ENCODE measurements around the gene PITX2. TPM values are rescaled to one million over a fixed set of nuclear protein-coding genes. Genes with fewer than 3 reads are reported as not detected.

Gene PITX2
- total and polyA plus RNA-seq, 2 experiments from 2014 or later: 4.3 to 5.6 TPM

DNA sequence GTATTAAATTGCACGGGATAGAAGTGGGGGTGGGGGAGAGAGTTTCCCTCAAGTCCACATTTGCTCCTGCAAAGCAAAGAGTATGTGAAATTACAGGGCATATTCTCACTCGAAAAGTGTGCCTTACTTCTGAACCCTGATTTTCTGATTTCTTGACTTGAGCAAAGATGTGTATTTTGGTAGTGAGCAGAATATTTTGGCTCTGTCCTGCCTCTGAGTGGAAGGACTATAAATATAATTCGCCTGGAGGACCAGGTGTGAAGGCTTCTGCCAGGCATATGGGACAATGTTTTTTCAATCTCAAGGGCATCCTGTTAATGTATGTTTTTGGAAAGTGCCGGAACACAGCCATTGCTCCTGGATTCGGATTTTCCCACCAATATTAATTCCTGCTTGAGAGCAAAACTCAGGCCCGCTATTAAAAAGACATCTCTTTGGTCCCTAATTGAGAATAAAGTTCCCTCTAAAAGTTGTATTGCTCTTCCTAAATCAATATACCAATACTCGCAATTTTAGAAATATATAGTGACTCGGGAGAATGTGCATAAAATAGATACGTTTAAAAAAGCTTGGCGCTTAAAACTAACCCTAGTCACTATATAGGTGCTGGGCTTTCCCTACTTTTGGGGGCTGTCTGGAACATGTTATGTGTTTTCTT, 15.3 kb upstream of the PITX2 start:
- in situ Hi-C loops (cut with MboI): no loop called here
- no peak overlapping the region for H3K4me2 ChIP-seq (ENCODE audit: unreplicated experiment)
- no peak overlapping the region for H3K9ac ChIP-seq
- no peak overlapping the region for H3K27ac ChIP-seq
- 84 to 85% methylated on average over 10 of the region's 10 CpGs for WGBS, 2 experiments (ENCODE audit: low coverage in 1 of 2, low lambda C conversion rate in 2 of 2, missing lambda C conversion rate in 2 of 2)
- H3K4me3 ChIP-seq: no peak overlapping the region
- H3K27me3 ChIP-seq (replicated peaks; ENCODE audit: insufficient read depth): no peaks in the 10 kb centered on the region
- H3K9me3 ChIP-seq (ENCODE audit: low read depth): no peaks in the 10 kb centered on the region
- no peaks in the 10 kb centered on the region for H3K9me2 ChIP-seq (ENCODE audit: insufficient read depth)
- H3F3A ChIP-seq (ENCODE audit: insufficient read depth): no peaks in the 10 kb centered on the region
- no peaks in the 10 kb centered on the region for H4K20me1 ChIP-seq (ENCODE audit: insufficient read depth)
- H3K36me3 ChIP-seq (ENCODE audit: low read depth): no peaks in the 10 kb centered on the region
- no peak overlapping the region for H2AFZ ChIP-seq
- peaks cover 8% of the 10 kb centered on the region; the same call in 1 of the 2 replicates for H3K79me2 ChIP-seq (ENCODE audit: insufficient read depth)
- peaks cover 4% of the 10 kb centered on the region; the same call in 1 of the 2 replicates for H3K4me1 ChIP-seq (ENCODE audit: insufficient read depth)
- no peak for DNase-seq
- TF ChIP-seq EZH2phosphoT487 (IDR thresholded peaks at IDR 0.05; ENCODE audit: insufficient read depth, low read depth) (no peak), EZH2 (IDR thresholded peaks at IDR 0.05; ENCODE audit: insufficient read depth, poor library complexity, severe bottlenecking) (no peak)

DNA sequence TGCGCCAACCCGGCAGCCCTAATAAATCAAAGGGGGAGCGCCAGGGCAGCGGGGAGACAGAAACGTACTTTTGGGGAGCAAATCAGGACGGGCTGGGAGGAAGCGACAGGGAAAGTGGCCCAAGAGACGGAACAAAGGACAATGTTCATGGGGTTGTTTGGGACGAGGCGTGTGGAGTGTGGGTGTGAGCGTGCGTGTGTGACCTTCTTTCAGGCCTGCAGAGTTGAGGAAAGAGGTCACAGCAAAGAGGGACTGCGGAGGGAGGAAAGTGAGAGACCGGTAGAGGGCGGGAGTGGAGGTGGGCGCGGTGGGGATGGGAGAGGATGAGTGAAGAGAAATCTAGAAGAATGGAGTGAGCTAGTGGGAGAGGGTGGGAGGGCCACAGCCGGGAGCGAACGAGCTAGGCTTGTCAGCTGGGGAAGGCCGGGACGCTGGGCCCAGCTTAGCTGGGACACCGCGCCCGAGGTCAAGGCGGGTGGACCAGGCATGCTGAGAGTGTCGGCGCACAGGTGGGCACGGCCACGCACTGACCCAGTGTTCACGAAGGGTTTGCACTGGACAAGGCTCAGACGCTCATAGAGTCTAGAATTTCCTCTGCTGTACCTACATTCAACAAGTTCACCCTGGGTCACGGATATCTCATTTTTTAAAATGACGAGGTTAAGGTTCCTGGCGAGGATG, 14.7 kb upstream of the PITX2 start:
- in situ Hi-C loops (cut with MboI): no loop called here
- Histone ChIP-seq H3K4me3 (peak overlapping the region; percentile 88), H3K4me1 (ENCODE audit: insufficient read depth) (peaks cover 4% of the 10 kb centered on the region; the same call in 1 of the 2 replicates), H3F3A (ENCODE audit: insufficient read depth) (no peaks in the 10 kb centered on the region), H3K4me2 (ENCODE audit: unreplicated experiment) (peak overlapping the region; percentile 83), H3K79me2 (ENCODE audit: insufficient read depth) (peaks cover 8% of the 10 kb centered on the region; the same call in 1 of the 2 replicates), H3K9ac (peak overlapping the region; percentile 72), H3K9me2 (ENCODE audit: insufficient read depth) (no peaks in the 10 kb centered on the region), H3K27ac (peak overlapping the region; percentile 30; the same call in 1 of the 2 replicates), H3K9me3 (ENCODE audit: low read depth) (no peaks in the 10 kb centered on the region), H4K20me1 (ENCODE audit: insufficient read depth) (no peaks in the 10 kb centered on the region), H3K36me3 (ENCODE audit: low read depth) (no peaks in the 10 kb centered on the region), H3K27me3 (replicated peaks; ENCODE audit: insufficient read depth) (no peaks in the 10 kb centered on the region), H2AFZ (peak overlapping the region; percentile 96)
- no peak for TF ChIP-seq EZH2 (IDR thresholded peaks at IDR 0.05; ENCODE audit: insufficient read depth, poor library complexity, severe bottlenecking)
- TF ChIP-seq EZH2phosphoT487 (IDR thresholded peaks at IDR 0.05; ENCODE audit: insufficient read depth, low read depth): no peak
- WGBS, 2 experiments (ENCODE audit: low coverage in 1 of 2, low lambda C conversion rate in 2 of 2, missing lambda C conversion rate in 2 of 2): 45 to 52% methylated on average over 20 to 35 of the region's 35 CpGs
- peak; percentile 27 for DNase-seq

DNA sequence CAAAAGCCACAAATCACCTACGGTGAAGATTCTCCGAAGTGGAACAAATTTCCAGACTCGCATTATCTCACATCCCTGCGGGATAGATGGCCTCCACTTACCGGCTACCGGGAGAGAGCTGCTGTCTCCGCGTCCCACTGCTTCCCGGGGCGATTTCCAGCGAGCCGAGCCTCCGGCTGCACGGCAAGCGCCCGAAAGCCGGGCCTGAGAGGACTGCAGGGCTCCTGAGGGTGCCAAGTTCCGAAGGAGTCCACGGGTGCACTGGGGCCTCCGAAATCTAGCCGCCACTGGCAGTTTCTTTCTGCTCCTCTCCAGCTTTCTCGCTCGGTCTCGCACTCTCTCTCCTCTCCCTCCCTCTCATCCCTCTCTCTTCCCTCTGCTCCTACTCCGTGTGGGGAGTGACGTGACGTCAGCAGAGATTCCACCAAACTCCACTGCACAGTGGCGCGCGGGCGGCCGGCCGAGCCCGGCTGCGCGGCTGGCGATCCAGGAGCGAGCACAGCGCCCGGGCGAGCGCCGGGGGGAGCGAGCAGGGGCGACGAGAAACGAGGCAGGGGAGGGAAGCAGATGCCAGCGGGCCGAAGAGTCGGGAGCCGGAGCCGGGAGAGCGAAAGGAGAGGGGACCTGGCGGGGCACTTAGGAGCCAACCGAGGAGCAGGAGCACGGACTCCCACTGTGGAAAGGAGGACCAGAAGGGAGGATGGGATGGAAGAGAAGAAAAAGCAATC, 14.0 kb upstream of the PITX2 start:
- Histone ChIP-seq H3K27ac (peak overlapping the region; percentile 30), H3K27me3 (replicated peaks; ENCODE audit: insufficient read depth) (no peaks in the 10 kb centered on the region), H3K9me2 (ENCODE audit: insufficient read depth) (no peaks in the 10 kb centered on the region), H3K4me3 (peak overlapping the region; percentile 88), H3F3A (ENCODE audit: insufficient read depth) (no peaks in the 10 kb centered on the region), H3K79me2 (ENCODE audit: insufficient read depth) (peaks cover 8% of the 10 kb centered on the region; the same call in 1 of the 2 replicates), H3K9me3 (ENCODE audit: low read depth) (no peaks in the 10 kb centered on the region), H3K9ac (peak overlapping the region; percentile 72), H3K36me3 (ENCODE audit: low read depth) (no peaks in the 10 kb centered on the region), H4K20me1 (ENCODE audit: insufficient read depth) (no peaks in the 10 kb centered on the region), H2AFZ (peak overlapping the region; percentile 96), H3K4me2 (ENCODE audit: unreplicated experiment) (peak overlapping the region; percentile 83), H3K4me1 (ENCODE audit: insufficient read depth) (peaks cover 4% of the 10 kb centered on the region; the same call in 1 of the 2 replicates)
- TF ChIP-seq EZH2phosphoT487 (IDR thresholded peaks at IDR 0.05; ENCODE audit: insufficient read depth, low read depth) (no peak), EZH2 (IDR thresholded peaks at IDR 0.05; ENCODE audit: insufficient read depth, poor library complexity, severe bottlenecking) (no peak)
- peak; percentile 90 for DNase-seq
- in situ Hi-C loops (cut with MboI): no loop called here
- WGBS, 2 experiments (ENCODE audit: low coverage in 1 of 2, low lambda C conversion rate in 2 of 2, missing lambda C conversion rate in 2 of 2): 1% methylated on average over 55 to 56 of the region's 56 CpGs

DNA sequence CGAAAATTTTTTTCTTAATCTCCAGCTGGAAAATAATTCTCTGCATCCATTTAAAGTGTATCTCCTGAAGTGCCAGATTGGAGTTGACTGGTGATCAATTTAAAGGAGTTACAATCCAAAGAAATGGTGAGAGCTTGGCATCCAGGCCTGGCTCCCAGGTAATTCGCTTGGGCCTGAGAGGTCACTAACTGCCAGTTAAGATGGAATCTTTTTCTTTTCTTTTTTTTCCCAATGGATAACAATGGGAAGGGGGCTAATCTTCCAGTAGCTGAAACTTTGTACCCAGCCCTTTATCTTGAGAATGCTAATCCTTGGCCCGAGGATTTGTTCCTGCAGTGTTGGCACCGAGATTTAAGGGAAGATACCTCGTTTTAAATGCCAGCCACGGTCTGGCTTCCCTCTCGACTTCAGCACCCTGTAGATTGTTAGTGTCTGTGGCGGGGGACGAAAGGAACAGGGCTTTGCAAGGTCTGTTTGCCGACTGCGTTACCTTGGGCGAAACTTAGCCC, 13.3 kb upstream of the PITX2 start:
- WGBS, 2 experiments (ENCODE audit: low coverage in 1 of 2, low lambda C conversion rate in 2 of 2, missing lambda C conversion rate in 2 of 2): 6 to 8% methylated on average over 12 of the region's 12 CpGs
- peaks cover 4% of the 10 kb centered on the region; the same call in 1 of the 2 replicates for H3K4me1 ChIP-seq (ENCODE audit: insufficient read depth)
- peak overlapping the region; percentile 83 for H3K4me2 ChIP-seq (ENCODE audit: unreplicated experiment)
- peak overlapping the region; percentile 96 for H2AFZ ChIP-seq
- peak overlapping the region; percentile 88 for H3K4me3 ChIP-seq
- in situ Hi-C loops (cut with MboI): no loop called here
- H3K27me3 ChIP-seq (replicated peaks; ENCODE audit: insufficient read depth): no peaks in the 10 kb centered on the region
- no peaks in the 10 kb centered on the region for H3K9me3 ChIP-seq (ENCODE audit: low read depth)
- TF ChIP-seq EZH2phosphoT487 (IDR thresholded peaks at IDR 0.05; ENCODE audit: insufficient read depth, low read depth): no peak
- TF ChIP-seq EZH2 (IDR thresholded peaks at IDR 0.05; ENCODE audit: insufficient read depth, poor library complexity, severe bottlenecking): no peak
- H4K20me1 ChIP-seq (ENCODE audit: insufficient read depth): no peaks in the 10 kb centered on the region
- DNase-seq: no peak
- H3K36me3 ChIP-seq (ENCODE audit: low read depth): no peaks in the 10 kb centered on the region
- peaks cover 8% of the 10 kb centered on the region; the same call in 1 of the 2 replicates for H3K79me2 ChIP-seq (ENCODE audit: insufficient read depth)
- H3K9ac ChIP-seq: peak overlapping the region; percentile 72
- H3F3A ChIP-seq (ENCODE audit: insufficient read depth): no peaks in the 10 kb centered on the region
- peak overlapping the region; percentile 30 for H3K27ac ChIP-seq
- no peaks in the 10 kb centered on the region for H3K9me2 ChIP-seq (ENCODE audit: insufficient read depth)
